Hematopoietic multipotent progenitor cell treated with erythropoietin and hydrocortisone succinate and interleukin-3 and kit ligand, for 6 days (in vitro differentiated cells): ENCODE results near the gene L3MBTL3.

Source experiments
- DNase-seq: peaks from one replicate; pipeline ENCODE4 v3.0.0-alpha.2; 2015

Gene L3MBTL3

GRCh38 chr6:130018292-130018743 is at the start of gene L3MBTL3:
L3MBTL3 (plus strand) TSS chr6:130018581; CDS start chr6:130042700, 24,119 bp downstream.
- DNase-seq, result peak; percentile 89

- DNase-seq, result no peak
These were observed 49.3 kb upstream of the L3MBTL3 start for GRCh38 chr6:129969064-129969463.

DNA sequence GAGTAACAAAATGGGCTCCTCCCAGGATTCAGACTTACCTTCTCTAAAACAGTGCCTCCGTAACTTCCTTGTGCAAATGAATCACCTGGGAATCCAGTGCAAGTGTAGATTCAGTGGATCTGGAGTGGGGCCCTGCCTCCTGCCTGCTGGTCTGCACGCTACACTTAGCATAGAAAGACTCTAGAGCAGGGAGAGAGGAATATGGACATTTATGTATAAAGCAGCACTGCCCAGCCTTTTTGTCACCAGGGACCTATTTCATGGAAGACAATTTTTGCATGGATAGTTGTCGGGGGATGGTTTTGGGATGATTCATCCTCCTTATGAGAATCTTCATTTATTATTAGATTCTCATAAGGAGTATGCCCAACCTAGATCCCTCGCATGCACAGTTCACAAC is 42.3 kb upstream of the L3MBTL3 start:
- DNase-seq, result no peak

GRCh38 chr6:129978148-129978916 is 40.0 kb upstream of the L3MBTL3 start:
- DNase-seq, result no peak

GRCh38 chr6:129980821-129981220 is 37.6 kb upstream of the L3MBTL3 start:
- no peak for DNase-seq

- peak; percentile 6 for DNase-seq
These were observed 36.8 kb upstream of the L3MBTL3 start for GRCh38 chr6:129981598-129981997.

GRCh38 chr6:129989396-129989795 is 29.0 kb upstream of the L3MBTL3 start:
- DNase-seq, result no peak

DNA sequence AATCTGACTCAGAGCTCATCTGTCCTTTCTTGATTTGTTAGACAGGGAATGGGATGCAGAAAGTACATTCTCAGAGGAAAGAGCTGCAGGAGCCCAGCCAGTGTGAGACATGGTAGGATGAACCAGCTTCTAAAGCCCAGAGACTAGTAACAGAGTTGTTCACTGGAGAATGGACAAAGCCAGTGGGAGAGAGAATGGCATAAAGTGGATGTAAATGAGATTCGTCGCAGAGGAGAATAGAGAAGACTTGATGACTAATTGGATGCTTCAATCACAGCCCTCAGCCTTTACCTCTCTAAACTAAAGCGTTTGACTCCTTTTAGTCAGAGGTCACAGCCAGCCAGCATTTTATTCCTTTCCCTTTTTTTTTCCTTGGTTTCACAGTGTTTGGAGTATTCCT is 25.5 kb upstream of the L3MBTL3 start:
- DNase-seq, result no peak

- no peak for DNase-seq
These were observed 24.0 kb upstream of the L3MBTL3 start for GRCh38 chr6:129994410-129994809.

GRCh38 chr6:129996387-129996786 is 22.0 kb upstream of the L3MBTL3 start:
- DNase-seq, result no peak

- DNase-seq, result no peak
These were observed 17.6 kb upstream of the L3MBTL3 start for GRCh38 chr6:130000526-130001421.

DNA sequence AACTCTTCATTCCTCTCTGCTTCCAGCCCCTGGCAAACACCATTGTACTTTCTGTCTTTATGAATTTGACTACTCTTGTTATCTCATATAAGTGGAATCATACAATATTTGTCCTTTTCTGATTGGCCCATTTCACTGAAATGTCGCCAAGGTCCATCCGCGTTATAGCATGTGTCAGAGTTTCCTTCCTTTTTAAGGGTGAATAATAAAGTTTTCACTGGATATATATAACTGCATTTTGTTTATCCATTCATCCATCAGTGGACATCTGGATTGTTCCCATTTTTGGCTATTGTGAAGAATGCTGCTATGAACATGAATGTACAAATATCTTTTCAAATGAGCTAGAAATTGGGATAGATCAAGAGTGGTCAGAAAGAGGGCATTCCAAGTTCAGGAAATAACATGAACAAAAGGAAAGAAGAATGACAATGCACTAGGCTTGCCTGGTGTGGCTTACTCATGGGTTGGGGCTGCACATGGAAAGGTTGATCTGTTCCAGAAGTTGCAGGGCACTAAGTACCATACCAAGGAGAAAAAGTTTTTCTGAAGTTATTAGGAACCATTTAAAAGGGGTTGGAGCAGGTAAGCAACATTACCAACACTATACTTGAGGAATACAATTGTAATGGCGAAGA is 10.0 kb upstream of the L3MBTL3 start:
- DNase-seq, result no peak

GRCh38 chr6:130009146-130009545 is 9.2 kb upstream of the L3MBTL3 start:
- DNase-seq, result no peak

GRCh38 chr6:130010387-130010786 is 8.0 kb upstream of the L3MBTL3 start:
- no peak for DNase-seq

GRCh38 chr6:130012728-130013127 is 5.7 kb upstream of the L3MBTL3 start:
- no peak for DNase-seq

- DNase-seq, result peak; percentile 64
These were observed 454 bp downstream of the L3MBTL3 start for GRCh38 chr6:130018744-130019325.

- DNase-seq, result peak; percentile 61
These were observed 1.1 kb downstream of the L3MBTL3 start for GRCh38 chr6:130019326-130020072.

- DNase-seq, result peak; percentile 48
These were observed 1.9 kb downstream of the L3MBTL3 start for GRCh38 chr6:130020073-130020906.

DNA sequence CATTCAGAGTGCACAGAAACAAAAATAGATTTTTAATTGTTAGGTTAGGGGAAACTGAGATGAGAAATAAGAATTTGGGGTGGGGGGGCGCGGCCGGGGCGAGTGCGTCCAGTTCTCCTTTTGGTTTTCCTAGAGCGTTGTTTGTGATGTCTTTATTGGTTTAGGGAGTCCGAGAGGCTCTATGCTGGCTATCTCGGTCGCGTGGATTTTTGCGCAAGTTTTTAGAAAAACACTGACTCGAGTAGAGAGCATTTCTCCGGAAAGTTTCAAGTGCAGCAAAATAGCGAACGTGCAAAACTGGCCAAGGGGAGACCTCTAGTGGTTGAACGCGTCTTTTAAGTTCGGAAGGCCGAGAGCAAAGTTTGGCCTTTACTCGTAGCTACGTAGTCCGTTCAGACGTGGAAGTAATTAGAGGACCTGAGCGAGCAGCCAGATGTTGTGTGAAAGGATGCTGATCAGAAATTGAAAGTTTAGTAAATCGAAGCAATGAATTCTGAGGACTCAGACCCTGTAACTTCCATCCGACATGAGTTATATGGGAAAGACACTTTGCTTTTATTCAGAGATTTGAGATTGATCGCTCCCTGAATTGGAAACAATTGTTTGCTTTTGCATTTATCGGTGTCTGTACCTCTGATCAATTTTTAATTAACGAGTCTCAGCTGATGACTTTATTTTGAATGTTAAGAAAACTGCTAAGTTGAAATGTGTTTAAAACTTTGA is 2.7 kb downstream of the L3MBTL3 start:
- peak; percentile 95 for DNase-seq

DNA sequence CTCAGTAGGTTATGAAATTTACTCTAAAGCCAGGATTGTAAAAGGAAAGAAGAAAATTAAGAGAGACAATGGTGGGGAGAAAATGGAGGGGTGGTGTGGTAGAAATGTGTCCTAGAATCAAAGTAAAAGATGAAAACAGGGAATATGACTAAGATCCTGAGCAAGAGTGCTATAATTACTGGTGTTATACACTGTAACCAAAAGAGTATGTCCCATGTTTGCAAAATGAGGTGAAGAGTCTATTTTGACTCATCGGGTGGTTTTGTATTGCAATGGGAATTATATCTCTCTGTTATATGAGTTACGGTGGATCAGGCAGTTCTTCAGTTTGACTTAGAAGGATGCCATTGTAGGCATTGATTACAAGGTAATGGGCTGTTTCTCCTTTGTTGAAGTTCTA is 8.5 kb downstream of the L3MBTL3 start:
- no peak for DNase-seq

- DNase-seq, result no peak
These were observed 9.6 kb downstream of the L3MBTL3 start for GRCh38 chr6:130027948-130028347.
